Tibial artery (tissue), 4 donors: ENCODE results near the gene KNDC1.
"Not testable (repeated sequence)": the region's sequence is repeated elsewhere in the genome, so short reads cannot be mapped to it uniquely, and the experiment has no call there.

ENCODE experiments used
- DNase-seq, 2 donors: peaks; one replicate each; pipeline ENCODE4 v3.0.0-alpha.2; 2019
- H3K27ac ChIP-seq, 2 donors: fragments of 200-600 bp; sonication (generic) in 1 of 2; 1 replicate in 1 of 2; 2 replicates in 1 of 2; pipeline ENCODE4 v1.5.1; 2018 to 2019; ENCODE audit warnings: mild to moderate bottlenecking in 1 of 2
- H3K27me3 ChIP-seq, 2 donors: fragments of 200-600 bp; sonication (generic) in 1 of 2; one replicate each; pipeline versions ENCODE4 v1.5.1 to v1.6.0; 2016 to 2019
- H3K36me3 ChIP-seq, 3 donors: fragments of 200-600 bp; sonication (generic) in 2 of 3; one replicate each; pipeline ENCODE4 v1.5.1; 2016 to 2019; ENCODE audit warnings: mild to moderate bottlenecking in 2 of 3
- H3K4me1 ChIP-seq, 4 donors: fragments of 200-600 bp; sonication (generic) in 2 of 4; 1 replicate in 3 of 4; 2 replicates in 1 of 4; pipeline ENCODE4 v1.5.1; 2016 to 2019
- H3K4me3 ChIP-seq, 2 donors: fragments of 200-600 bp; sonication (generic) in 1 of 2; 1 replicate in 1 of 2; 2 replicates in 1 of 2; pipeline ENCODE4 v1.5.1; 2018 to 2019; ENCODE audit warnings: mild to moderate bottlenecking in 2 of 2
- H3K9me3 ChIP-seq, 3 donors: fragments of 200-600 bp; sonication (generic) in 1 of 3; one replicate each; pipeline ENCODE4 v1.5.1; 2016 to 2019
- CTCF ChIP-seq, 2 experiments: fragments of 200-600 bp in 1 of 2; fragments of 450-650 bp in 1 of 2; IDR thresholded peaks; one replicate each; pipeline ENCODE4 v1.5.1; 2017 to 2019; ENCODE audit warnings: antibody characterized with exemption in 2 of 2, mild to moderate bottlenecking in 1 of 2, moderate library complexity in 1 of 2
- intact Hi-C: fragments of 100-400 bp; cut with DNase I; formaldehyde crosslinking; loops from one replicate; pipeline ENCODE4 v1.15.0; 2023; ENCODE audit warnings: low total_unique reads

The KNDC1 gene

GRCh38 chr10:133169173-133169947, 9.3 kb downstream of the KNDC1 start:
- intact Hi-C loops, result no loop called here
- no peak for DNase-seq
- Histone ChIP-seq H3K27me3 (peaks cover 0 to 55% of the 10 kb centered on the region in 2 donors), H3K4me3 (no peak overlapping the region), H3K4me1 (no peaks in the 10 kb centered on the region), H3K9me3 (no peaks in the 10 kb centered on the region), H3K27ac (no peak overlapping the region), H3K36me3 (no peaks in the 10 kb centered on the region)
- TF ChIP-seq CTCF (IDR thresholded peaks at IDR 0.05), result no peak

- Histone ChIP-seq H3K27ac (no peak overlapping the region), H3K9me3 (no peaks in the 10 kb centered on the region), H3K4me1 (no peaks in the 10 kb centered on the region), H3K27me3 (peaks cover 0 to 49% of the 10 kb centered on the region in 2 donors), H3K36me3 (no peaks in the 10 kb centered on the region), H3K4me3 (no peak overlapping the region)
- intact Hi-C loops, result no loop called here
- DNase-seq, result no peak
- no peak for TF ChIP-seq CTCF (IDR thresholded peaks at IDR 0.05)
These were observed 10.1 kb downstream of the KNDC1 start for GRCh38 chr10:133170092-133170491.

DNA sequence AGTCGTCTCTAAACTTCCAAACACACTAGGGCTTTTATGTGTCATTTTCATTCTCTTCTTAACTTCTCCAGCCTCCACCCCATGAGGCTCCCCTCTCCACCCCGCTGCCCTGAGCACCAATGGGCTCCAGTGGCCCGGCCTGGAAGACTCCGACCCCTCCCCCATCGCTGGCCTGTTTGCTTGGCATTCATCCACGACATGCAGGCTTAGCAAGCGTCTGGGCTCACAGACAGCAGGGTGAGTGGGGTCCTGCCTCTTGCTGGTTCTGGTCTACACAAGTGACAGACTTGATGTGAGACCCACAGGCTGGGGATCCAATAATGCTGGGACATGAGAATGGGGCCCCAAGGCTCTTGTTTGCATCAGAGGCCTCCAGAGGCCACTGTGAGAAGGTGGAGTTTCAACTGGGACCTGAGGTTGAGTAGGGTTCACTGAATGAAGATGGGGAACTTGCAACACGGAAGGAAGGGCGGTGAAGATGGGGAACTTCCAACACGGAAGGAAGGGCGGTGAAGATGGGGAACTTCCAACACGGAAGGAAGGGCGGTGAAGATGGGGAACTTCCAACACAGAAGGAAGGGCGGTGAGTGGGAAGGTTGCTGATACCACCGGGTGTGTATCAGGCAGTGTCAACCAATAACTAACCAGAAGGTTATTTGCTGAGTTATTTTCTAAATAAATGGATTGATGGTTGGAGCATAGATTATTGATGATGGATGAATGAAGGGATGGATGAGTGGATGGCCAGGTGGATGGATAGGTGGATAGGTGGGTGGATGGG, 14.0 kb downstream of the KNDC1 start:
- no peak for TF ChIP-seq CTCF (IDR thresholded peaks at IDR 0.05)
- Histone ChIP-seq H3K9me3 (no peaks in the 10 kb centered on the region), H3K27ac (no peak overlapping the region), H3K27me3 (peaks cover 0 to 10% of the 10 kb centered on the region in 2 donors), H3K36me3 (no peaks in the 10 kb centered on the region), H3K4me1 (no peaks in the 10 kb centered on the region), H3K4me3 (no peak overlapping the region)
- peak in 1 of 2 donors; percentile 5 for DNase-seq
- intact Hi-C loops, result no loop called here

DNA sequence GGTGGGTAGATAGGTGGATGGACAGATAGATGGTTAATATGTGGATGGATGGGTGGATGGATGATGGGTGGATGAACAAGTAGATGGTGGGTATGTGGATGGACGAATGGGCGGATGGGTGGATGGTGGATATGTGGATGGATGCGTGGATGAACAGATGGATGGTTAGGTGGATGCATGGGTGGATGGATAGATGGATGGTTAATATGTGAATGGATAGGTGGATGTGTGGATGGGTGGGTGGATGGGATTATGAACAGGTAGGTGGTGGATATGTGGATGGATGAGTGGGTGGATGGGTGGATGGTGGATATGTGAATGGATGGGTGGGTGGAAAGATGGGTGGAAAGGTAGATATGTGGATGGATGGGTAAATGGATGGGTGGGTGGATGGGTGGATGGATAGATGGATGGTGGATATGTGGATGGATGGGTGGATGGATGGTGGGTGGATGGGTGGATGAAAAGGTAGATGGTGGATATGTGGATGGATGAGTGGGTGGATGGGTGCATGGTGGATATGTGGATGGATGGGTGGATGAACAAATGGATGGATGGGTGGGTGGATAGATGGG, 14.8 kb downstream of the KNDC1 start:
- Histone ChIP-seq H3K27ac (no peak overlapping the region), H3K4me1 (no peaks in the 10 kb centered on the region), H3K27me3 (peaks cover 0 to 15% of the 10 kb centered on the region in 2 donors), H3K36me3 (no peaks in the 10 kb centered on the region), H3K4me3 (no peak overlapping the region), H3K9me3 (no peaks in the 10 kb centered on the region)
- peak in 1 of 2 donors; percentile 5 for DNase-seq
- no peak for TF ChIP-seq CTCF (IDR thresholded peaks at IDR 0.05)
- intact Hi-C loops, result no loop called here

- peaks cover 0 to 22% of the 10 kb centered on the region in 2 donors for H3K27me3 ChIP-seq
- DNase-seq, result peak in 1 of 2 donors; percentile 16
- H3K36me3 ChIP-seq, H3K4me1 ChIP-seq, H3K27ac ChIP-seq, intact Hi-C loops, H3K4me3 ChIP-seq, H3K9me3 ChIP-seq: not testable (repeated sequence)
These were observed 15.6 kb downstream of the KNDC1 start for GRCh38 chr10:133175624-133176023.

DNA sequence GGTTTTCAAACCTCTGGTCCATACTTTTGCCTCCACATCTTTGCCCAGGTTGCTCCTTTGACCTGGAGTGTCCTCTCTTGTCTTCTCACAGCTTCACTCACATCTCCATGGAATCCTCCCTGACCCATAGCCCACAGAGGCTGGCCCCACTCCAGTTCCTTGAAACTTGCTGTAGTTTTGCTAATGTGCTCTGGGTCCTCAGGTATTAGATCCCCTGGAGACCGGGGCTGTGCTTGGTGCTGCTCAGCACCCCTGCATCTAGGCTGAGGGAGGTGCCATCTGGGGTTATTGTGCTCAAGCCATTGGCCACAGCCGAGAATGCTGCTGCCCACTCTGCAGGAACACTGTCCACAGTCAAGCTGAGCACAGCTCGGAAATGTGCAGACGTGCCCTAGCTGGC, 16.5 kb downstream of the KNDC1 start:
- no peak overlapping the region for H3K27ac ChIP-seq
- intact Hi-C loops, result no loop called here
- no peaks in the 10 kb centered on the region for H3K4me1 ChIP-seq
- no peaks in the 10 kb centered on the region for H3K36me3 ChIP-seq
- H3K27me3 ChIP-seq, result peaks cover 0 to 31% of the 10 kb centered on the region in 2 donors
- no peaks in the 10 kb centered on the region for H3K9me3 ChIP-seq
- H3K4me3 ChIP-seq, result no peak overlapping the region
- DNase-seq, result peak in 1 of 2 donors; percentile 33
- no peak for TF ChIP-seq CTCF (IDR thresholded peaks at IDR 0.05)
